ENCODE measurements around the gene KCNJ2.

Gene KCNJ2

DNA sequence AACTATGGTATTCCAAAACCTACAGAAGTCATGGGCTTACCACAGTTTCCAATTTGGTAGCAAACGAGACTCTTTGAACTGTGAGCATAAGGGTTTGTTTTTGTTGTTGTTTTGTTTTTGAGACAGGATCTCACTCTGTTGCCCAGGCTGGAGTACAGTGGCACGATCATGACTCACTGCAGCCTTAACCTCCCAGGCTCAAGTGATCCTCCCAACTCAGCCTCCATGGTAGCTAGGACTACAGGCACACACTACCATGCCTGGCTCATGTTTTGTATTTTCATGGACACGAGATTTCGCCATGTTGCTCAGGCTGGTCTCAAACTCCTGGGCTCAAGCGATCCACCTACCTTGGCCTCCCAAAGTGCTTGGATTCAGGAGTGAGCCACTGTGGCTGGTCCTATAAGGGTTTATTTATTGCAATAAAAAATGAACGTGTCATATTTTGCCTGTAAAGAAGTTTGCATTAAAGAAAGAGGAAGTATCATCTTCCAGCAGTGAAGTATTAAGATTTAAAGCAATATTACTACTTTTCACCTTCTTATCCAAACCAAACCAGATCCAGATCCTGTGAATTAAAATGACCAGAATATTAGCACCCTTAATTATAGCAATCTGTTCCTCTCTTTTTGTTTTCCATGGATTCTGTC lies 37.2 kb downstream of the KCNJ2 start:
- Histone ChIP-seq H3K4me1 (ENCODE audit: insufficient read depth, low read length) (no peaks in the 10 kb centered on the region), H3K4me3 (ENCODE audit: low read depth in 1 of 2, low read length in 2 of 2) (no peak overlapping the region), H3K36me3 (ENCODE audit: insufficient read depth, low read length) (no peaks in the 10 kb centered on the region), H3K27ac (ENCODE audit: low read depth, low read length) (no peak overlapping the region), H3K27me3 (ENCODE audit: control insufficient read depth in 1 of 2, insufficient read depth in 2 of 2, low read length in 2 of 2) (no peaks in the 10 kb centered on the region), H3K9me3 (ENCODE audit: low read length) (no peaks in the 10 kb centered on the region), H3K9ac (ENCODE audit: low read length) (no peak overlapping the region)

DNA sequence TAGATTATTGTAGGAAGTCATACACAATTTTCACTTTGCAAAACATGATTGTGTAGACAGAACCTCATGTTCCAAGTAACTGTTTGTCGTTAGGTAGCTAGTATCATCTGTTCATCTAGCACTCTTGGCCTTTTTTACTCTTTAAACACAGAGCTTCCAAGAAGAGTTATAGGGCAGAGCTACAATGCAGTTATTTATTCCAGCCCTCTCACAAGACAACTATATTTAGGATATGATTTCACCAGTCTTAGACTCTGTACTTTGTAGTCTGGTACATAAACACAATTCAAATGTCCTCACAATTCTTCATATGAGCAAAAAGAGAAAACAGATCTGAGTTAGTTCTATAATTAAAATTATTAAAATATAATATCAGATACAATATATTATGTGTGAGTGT lies 37.9 kb downstream of the KCNJ2 start:
- Histone ChIP-seq H3K4me3 (ENCODE audit: low read depth in 1 of 2, low read length in 2 of 2) (no peak overlapping the region), H3K27ac (ENCODE audit: low read depth, low read length) (no peak overlapping the region), H3K36me3 (ENCODE audit: insufficient read depth, low read length) (no peaks in the 10 kb centered on the region), H3K4me1 (ENCODE audit: insufficient read depth, low read length) (no peaks in the 10 kb centered on the region), H3K27me3 (ENCODE audit: control insufficient read depth in 1 of 2, insufficient read depth in 2 of 2, low read length in 2 of 2) (no peaks in the 10 kb centered on the region), H3K9ac (ENCODE audit: low read length) (no peak overlapping the region), H3K9me3 (ENCODE audit: low read length) (no peaks in the 10 kb centered on the region)

DNA sequence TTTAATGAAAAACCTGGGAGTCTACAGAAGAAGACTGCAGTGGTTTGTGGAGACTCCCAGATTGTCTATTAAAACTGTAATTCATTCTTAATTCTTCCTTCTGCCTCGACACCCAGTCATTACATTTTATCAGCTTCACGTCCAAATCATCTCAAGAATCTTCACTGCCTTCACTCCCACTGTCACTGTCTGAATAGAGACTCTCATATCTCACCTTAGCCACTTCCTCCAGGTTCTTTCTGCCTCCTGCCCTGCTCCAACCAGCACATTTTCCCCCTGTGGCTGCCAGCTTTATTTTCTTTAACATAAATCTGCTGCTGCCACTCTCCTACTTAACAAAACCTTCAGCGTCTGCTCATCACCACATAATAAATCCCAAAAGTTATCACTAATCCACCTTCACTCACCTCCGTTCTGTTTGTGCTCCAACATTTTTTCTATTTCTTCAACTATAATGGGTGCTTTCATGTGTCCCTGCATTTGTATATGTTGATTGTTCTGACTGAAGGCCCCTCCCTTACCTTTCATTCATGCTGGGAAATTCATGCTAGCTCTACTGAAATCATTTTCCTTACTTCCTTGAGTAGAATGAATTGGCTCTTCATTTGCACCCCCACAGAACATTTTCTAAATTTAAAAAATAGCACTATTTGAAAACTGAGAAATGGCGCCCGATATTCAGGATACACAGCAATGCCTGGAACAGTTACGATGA lies 38.9 kb downstream of the KCNJ2 start:
- Histone ChIP-seq H3K4me3 (ENCODE audit: low read depth in 1 of 2, low read length in 2 of 2) (no peak overlapping the region), H3K36me3 (ENCODE audit: insufficient read depth, low read length) (no peaks in the 10 kb centered on the region), H3K4me1 (ENCODE audit: insufficient read depth, low read length) (no peaks in the 10 kb centered on the region), H3K27ac (ENCODE audit: low read depth, low read length) (no peak overlapping the region), H3K9me3 (ENCODE audit: low read length) (no peaks in the 10 kb centered on the region), H3K9ac (ENCODE audit: low read length) (no peak overlapping the region), H3K27me3 (ENCODE audit: control insufficient read depth in 1 of 2, insufficient read depth in 2 of 2, low read length in 2 of 2) (no peaks in the 10 kb centered on the region)

DNA sequence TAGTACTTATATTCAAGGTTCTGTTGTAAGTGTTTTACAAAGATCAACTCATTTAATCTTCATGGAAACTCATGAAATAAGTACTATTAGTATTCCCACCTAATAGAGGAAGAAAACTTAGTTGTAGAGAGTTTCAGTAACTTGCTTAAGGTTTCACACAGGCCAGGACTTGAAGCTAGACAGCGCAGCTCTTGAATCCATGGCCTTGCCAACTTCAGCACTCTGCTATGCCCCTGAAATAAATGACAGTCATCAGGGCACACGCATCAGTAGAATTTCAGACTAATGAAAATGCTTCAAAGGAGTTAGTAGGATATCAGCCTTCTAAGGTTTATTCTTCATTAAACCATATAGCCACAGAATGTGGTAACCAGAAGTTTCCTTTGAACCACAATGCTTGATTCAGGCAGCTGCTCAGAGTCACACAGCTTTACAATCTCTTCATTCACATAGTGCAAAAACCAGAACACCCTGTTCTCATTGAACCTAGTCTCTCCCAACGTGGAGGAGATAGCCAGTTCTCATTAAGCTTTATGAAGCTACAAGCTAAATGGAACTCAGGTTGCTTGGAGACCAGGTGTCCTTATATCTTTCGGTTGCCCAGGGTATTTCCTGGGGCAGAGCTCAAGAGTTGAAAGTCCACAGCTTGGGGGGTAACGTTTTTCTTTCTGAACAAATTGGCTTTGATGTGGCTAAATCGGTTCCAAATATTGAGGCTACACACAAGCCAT lies 39.7 kb downstream of the KCNJ2 start:
- Histone ChIP-seq H3K27ac (ENCODE audit: low read depth, low read length) (no peak overlapping the region), H3K9me3 (ENCODE audit: low read length) (no peaks in the 10 kb centered on the region), H3K36me3 (ENCODE audit: insufficient read depth, low read length) (no peaks in the 10 kb centered on the region), H3K27me3 (ENCODE audit: control insufficient read depth in 1 of 2, insufficient read depth in 2 of 2, low read length in 2 of 2) (no peaks in the 10 kb centered on the region), H3K4me3 (ENCODE audit: low read depth in 1 of 2, low read length in 2 of 2) (no peak overlapping the region), H3K4me1 (ENCODE audit: insufficient read depth, low read length) (no peaks in the 10 kb centered on the region), H3K9ac (ENCODE audit: low read length) (no peak overlapping the region)

DNA sequence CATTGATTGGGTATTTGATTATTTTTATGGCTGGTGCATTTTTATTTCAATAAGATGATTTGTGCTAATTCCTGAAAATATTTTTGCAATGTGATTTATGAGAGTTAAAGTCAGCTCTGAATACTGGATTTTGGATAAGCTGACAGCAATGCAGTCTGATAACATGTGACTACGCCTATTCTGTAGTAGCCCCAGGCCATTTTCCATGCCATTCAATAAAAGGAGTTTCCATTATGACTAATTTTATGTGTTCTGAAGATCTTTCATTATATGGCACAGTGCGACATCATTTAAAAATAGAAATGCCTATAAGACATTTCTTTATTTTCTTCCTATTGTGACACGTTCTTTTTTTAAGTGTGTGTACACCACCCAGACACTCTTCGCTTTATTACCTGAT lies 46.3 kb downstream of the KCNJ2 start:
- H3K4me1 ChIP-seq (ENCODE audit: insufficient read depth, low read length) = no peaks in the 10 kb centered on the region
- no peaks in the 10 kb centered on the region for H3K9me3 ChIP-seq (ENCODE audit: low read length)
- H3K27me3 ChIP-seq (ENCODE audit: control insufficient read depth in 1 of 2, insufficient read depth in 2 of 2, low read length in 2 of 2) = no peaks in the 10 kb centered on the region
- no peak overlapping the region for H3K4me3 ChIP-seq (ENCODE audit: low read depth in 1 of 2, low read length in 2 of 2)
- no peak overlapping the region for H3K9ac ChIP-seq (ENCODE audit: low read length)
- no peaks in the 10 kb centered on the region for H3K36me3 ChIP-seq (ENCODE audit: insufficient read depth, low read length)
- H3K27ac ChIP-seq (ENCODE audit: low read depth, low read length) = no peak overlapping the region

DNA sequence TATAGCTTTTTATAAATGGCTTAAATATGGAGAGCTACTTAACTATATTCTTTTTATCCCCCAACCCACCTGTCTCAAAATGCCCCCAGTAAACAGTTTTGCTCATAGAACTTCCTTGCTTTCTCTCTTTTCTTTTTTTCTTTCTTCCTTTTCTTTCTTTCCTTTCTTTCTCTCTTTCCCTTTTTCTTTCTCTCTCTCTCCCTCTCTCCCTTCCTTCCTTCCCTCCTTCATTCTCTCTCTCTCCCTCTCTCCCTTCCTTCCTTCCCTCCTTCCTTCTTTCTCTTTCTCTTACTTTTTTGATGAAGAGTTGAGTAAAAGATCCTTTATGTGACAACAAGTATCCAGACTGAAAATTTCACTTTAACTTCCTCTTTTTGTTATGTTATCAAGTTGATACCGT lies 48.2 kb downstream of the KCNJ2 start:
- no peak overlapping the region for H3K4me3 ChIP-seq (ENCODE audit: low read depth in 1 of 2, low read length in 2 of 2)
- no peaks in the 10 kb centered on the region for H3K27me3 ChIP-seq (ENCODE audit: control insufficient read depth in 1 of 2, insufficient read depth in 2 of 2, low read length in 2 of 2)
- H3K4me1 ChIP-seq (ENCODE audit: insufficient read depth, low read length) = no peaks in the 10 kb centered on the region
- no peaks in the 10 kb centered on the region for H3K9me3 ChIP-seq (ENCODE audit: low read length)
- no peak overlapping the region for H3K9ac ChIP-seq (ENCODE audit: low read length)
- H3K27ac ChIP-seq (ENCODE audit: low read depth, low read length) = no peak overlapping the region
- no peaks in the 10 kb centered on the region for H3K36me3 ChIP-seq (ENCODE audit: insufficient read depth, low read length)

DNA sequence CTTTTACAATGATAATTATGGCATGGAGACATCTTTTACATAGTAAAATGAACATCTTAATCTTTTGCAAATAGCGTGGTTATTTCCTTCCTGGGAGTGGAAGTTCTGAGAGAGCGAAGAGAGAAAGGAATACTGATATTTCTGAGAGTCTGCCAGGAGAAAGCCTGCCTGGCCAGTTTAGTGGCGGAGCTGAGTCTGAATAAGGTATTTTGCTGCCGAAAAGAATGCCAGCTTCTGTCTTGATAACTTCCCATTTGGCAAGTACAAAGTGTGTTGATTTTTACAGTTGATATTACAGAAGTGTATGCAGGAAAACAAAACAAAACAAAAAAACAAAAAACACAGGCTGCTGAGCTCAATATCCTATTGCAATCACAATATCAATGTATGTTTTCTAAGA lies 55.9 kb downstream of the KCNJ2 start:
- Histone ChIP-seq H3K36me3 (ENCODE audit: insufficient read depth, low read length) (no peaks in the 10 kb centered on the region), H3K4me1 (ENCODE audit: insufficient read depth, low read length) (no peaks in the 10 kb centered on the region), H3K27me3 (ENCODE audit: control insufficient read depth in 1 of 2, insufficient read depth in 2 of 2, low read length in 2 of 2) (no peaks in the 10 kb centered on the region), H3K27ac (ENCODE audit: low read depth, low read length) (no peak overlapping the region), H3K4me3 (ENCODE audit: low read depth in 1 of 2, low read length in 2 of 2) (no peak overlapping the region), H3K9me3 (ENCODE audit: low read length) (no peaks in the 10 kb centered on the region), H3K9ac (ENCODE audit: low read length) (no peak overlapping the region)
